Omental fat pad (tissue), 4 donors: Measurements from ENCODE around the gene PTPRM. TPM values are rescaled to one million over a fixed set of nuclear protein-coding genes. Genes with fewer than 3 reads are reported as not detected.

Experiments used
- ATAC-seq: fragments of 150-250 bp; one replicate; pipeline ENCODE4 v1.9.1; 2016; ENCODE audit warnings: mild to moderate bottlenecking, moderate library complexity; ENCODE audit not compliant: low FRiP score
- DNase-seq: peaks from one replicate; pipeline ENCODE4 v3.0.0-alpha.2; 2019; ENCODE audit warnings: low spot score
- CTCF ChIP-seq, 3 donors: fragments of 450-650 bp; IDR thresholded peaks; one replicate each; pipeline ENCODE4 v1.5.1; 2016 to 2017; ENCODE audit warnings: antibody characterized with exemption in 3 of 3, mild to moderate bottlenecking in 3 of 3, moderate library complexity in 2 of 3
- total RNA-seq, 4 donors: library from RNA; depleted of rRNA; stranded (reverse); fragments of >200 nt; gene quantifications; one replicate each; pipeline ENCODE4 v1.1.0, GENCODE V29; 2016

The PTPRM gene
- total RNA-seq, 4 donors from 2014 or later, result 64.8 to 238 (median 144) TPM

GRCh38 chr18:8040021-8040420 is 472.9 kb downstream of the PTPRM start:
- ATAC-seq, result no peak
- DNase-seq, result no peak
- TF ChIP-seq CTCF (IDR thresholded peaks at IDR 0.05), result no peak

GRCh38 chr18:8041526-8042111 is 474.5 kb downstream of the PTPRM start:
- DNase-seq (no peak), ATAC-seq (no peak)
- TF ChIP-seq CTCF (IDR thresholded peaks at IDR 0.05), result no peak

GRCh38 chr18:8044004-8044403 is 476.9 kb downstream of the PTPRM start:
- no peak for TF ChIP-seq CTCF (IDR thresholded peaks at IDR 0.05)
- no peak for ATAC-seq

DNA sequence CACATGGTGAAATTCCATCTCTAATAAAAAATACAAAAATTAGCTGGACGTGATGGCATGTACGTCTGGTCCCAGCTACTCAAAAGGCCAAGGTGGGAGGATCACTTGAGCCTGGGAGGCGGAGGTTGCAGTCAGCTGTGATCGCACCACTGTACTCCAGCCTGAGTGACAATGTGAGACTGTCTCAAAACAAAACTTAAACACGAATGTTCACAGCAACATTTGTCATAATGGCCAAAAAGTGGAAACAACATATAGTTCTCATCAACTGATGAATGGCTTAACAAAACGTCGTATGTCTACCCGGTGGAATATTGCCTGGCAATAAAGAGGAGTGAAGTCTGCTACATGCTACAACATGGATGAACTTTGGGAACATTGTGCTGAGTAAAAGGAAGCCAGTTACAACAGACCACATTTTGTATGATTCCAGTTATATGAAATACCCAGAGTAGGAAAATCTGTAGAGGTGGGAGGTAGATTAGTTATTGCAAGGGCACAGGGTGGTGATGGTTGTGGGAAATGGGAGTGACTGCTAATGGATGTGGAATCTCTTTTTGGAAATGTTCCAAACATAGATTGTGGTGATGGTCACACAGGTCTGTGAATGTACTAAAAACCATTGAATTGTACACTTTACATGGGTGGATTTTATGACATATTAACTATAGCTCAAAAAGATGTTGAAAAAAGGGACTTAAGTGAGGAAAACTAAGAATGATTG is 478.2 kb downstream of the PTPRM start:
- no peak for TF ChIP-seq CTCF (IDR thresholded peaks at IDR 0.05)
- DNase-seq (no peak), ATAC-seq (no peak)

More at GRCh38 chr18:8044004-8044403, 476.9 kb downstream of the PTPRM start:
- no peak for DNase-seq

GRCh38 chr18:8045884-8046281 is 478.8 kb downstream of the PTPRM start:
- DNase-seq, result no peak
- TF ChIP-seq CTCF (IDR thresholded peaks at IDR 0.05), result no peak
- ATAC-seq, result no peak

DNA sequence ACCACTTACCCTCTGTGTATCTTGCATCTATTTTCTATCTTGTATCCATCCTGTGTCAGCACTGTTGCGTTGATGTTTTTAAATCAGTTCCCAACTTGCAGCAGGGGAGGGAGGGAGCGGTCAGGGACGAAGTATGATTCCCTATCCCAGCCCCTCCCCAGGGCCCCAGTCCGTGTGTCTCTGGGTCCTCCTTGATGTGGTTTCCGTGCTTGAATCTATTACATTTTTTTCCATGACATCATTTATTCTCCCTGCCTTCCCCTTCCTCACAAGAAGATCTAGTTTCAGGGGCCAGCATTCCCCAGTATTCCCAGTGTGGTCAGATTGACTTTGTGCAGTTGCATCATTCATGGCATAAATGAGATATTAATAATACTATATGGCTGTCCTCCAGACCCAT is 479.3 kb downstream of the PTPRM start:
- ATAC-seq (no peak), DNase-seq (no peak)
- TF ChIP-seq CTCF (IDR thresholded peaks at IDR 0.05), result no peak

DNA sequence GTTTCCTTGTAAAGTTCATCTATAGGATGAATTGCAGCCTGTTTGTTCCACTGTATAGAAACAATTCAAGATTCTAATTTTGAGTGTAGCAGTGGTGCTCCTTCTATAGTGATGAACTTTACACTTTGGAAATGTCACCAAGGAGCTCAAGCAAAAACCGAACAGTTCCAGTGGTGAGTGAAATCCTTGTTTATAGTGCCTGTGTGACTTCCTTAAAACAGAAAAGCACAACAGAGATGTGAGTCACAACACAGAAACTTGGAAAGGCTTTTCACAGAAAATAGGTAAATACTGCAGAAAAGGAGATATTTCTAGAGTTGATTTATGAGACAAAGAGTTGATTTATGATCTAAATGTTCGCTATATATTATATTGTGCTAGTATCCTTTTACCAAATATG is 482.0 kb downstream of the PTPRM start:
- DNase-seq, result no peak
- TF ChIP-seq CTCF (IDR thresholded peaks at IDR 0.05), result no peak
- ATAC-seq, result no peak
